DND-41 (cell line): ENCODE data around the gene FCRL4.

Source experiments
- EZH2 ChIP-seq: IDR thresholded peaks from 3 replicates; pipeline ENCODE4 v1.6.1; 2012; ENCODE audit warnings: borderline replicate concordance, low read depth, mild to moderate bottlenecking, moderate library complexity, low read length, inconsistent platforms; ENCODE audit not compliant: severe bottlenecking
- TF ChIP-seq, protein P1 (sequence below): IDR thresholded peaks from 2 replicates; pipeline ENCODE4 v1.5.1; 2012; ENCODE audit warnings: borderline replicate concordance, low read length, moderate library complexity, mild to moderate bottlenecking; ENCODE audit not compliant: poor library complexity, severe bottlenecking; ENCODE audit errors: extremely low read depth

DNA sequence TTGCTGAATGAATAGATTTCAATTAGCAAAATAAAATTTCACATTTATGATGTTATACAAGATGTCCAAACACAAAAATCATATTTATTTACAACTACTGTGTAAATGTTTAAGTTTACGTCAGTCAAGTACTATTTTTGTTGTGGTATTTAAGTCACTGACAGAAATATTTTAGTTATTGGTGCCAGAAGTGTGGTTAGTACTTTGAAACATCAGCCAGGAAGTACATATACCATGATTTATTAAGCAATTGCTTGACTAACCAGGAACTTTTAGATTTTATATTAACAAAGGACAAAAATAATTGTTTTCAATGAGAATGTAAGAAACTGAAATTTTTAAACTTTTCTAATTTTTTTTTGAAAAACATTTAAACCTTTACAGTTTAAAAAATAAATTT, 2.4 kb upstream of the FCRL4 start:
- TF ChIP-seq, protein P1, sequence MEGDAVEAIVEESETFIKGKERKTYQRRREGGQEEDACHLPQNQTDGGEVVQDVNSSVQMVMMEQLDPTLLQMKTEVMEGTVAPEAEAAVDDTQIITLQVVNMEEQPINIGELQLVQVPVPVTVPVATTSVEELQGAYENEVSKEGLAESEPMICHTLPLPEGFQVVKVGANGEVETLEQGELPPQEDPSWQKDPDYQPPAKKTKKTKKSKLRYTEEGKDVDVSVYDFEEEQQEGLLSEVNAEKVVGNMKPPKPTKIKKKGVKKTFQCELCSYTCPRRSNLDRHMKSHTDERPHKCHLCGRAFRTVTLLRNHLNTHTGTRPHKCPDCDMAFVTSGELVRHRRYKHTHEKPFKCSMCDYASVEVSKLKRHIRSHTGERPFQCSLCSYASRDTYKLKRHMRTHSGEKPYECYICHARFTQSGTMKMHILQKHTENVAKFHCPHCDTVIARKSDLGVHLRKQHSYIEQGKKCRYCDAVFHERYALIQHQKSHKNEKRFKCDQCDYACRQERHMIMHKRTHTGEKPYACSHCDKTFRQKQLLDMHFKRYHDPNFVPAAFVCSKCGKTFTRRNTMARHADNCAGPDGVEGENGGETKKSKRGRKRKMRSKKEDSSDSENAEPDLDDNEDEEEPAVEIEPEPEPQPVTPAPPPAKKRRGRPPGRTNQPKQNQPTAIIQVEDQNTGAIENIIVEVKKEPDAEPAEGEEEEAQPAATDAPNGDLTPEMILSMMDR = no peak
- TF ChIP-seq EZH2 = no peak
